Parathyroid adenoma (tissue), 2 donors: ENCODE data around the gene CNTNAP1.

Source experiments
- H2AFZ ChIP-seq: fragments of 300-600 bp; sonication (generic); one replicate; pipeline ENCODE4 v1.7.0; 2017; ENCODE audit warnings: antibody characterized with exemption, mild to moderate bottlenecking
- H3K27ac ChIP-seq: fragments of 300-600 bp; sonication (generic); one replicate; pipeline ENCODE4 v1.7.0; 2017
- H3K27me3 ChIP-seq: fragments of 300-600 bp; sonication (generic); one replicate; pipeline ENCODE4 v1.7.0; 2017; ENCODE audit warnings: low read length; ENCODE audit not compliant: control insufficient read depth, insufficient read depth
- H3K36me3 ChIP-seq: fragments of 300-600 bp; sonication (generic); one replicate; pipeline ENCODE4 v1.7.0; 2017; ENCODE audit warnings: low read length; ENCODE audit not compliant: control insufficient read depth, insufficient read depth
- H3K4me1 ChIP-seq: fragments of 300-600 bp; sonication (generic); one replicate; pipeline ENCODE4 v1.7.0; 2017; ENCODE audit warnings: control low read depth
- H3K4me2 ChIP-seq: fragments of 300-600 bp; sonication (generic); one replicate; pipeline ENCODE4 v1.7.0; 2017; ENCODE audit warnings: low read length
- H3K4me3 ChIP-seq: fragments of 300-600 bp; sonication (generic); one replicate; pipeline ENCODE4 v1.7.0; 2017; ENCODE audit warnings: low read depth, low read length
- H3K79me2 ChIP-seq: fragments of 300-600 bp; sonication (generic); one replicate; pipeline ENCODE4 v1.7.0; 2017; ENCODE audit warnings: control low read depth
- H3K9ac ChIP-seq: fragments of 300-600 bp; sonication (generic); one replicate; pipeline ENCODE4 v1.7.0; 2017; ENCODE audit warnings: mild to moderate bottlenecking
- H3K9me3 ChIP-seq: fragments of 300-600 bp; sonication (generic); one replicate; pipeline ENCODE4 v1.7.0; 2017; ENCODE audit warnings: low read length; ENCODE audit not compliant: control insufficient read depth
- CTCF ChIP-seq: fragments of 300-600 bp; sonication (generic); IDR thresholded peaks from one replicate; pipeline ENCODE4 v1.7.0; 2017; ENCODE audit warnings: antibody characterized with exemption, mild to moderate bottlenecking
- donor health status: primary hyperparathyroidism.

Gene CNTNAP1

GRCh38 chr17:42702446-42702845 is 20.1 kb downstream of the CNTNAP1 start:
- Histone ChIP-seq H3K27me3 (no peaks in the 10 kb centered on the region), H3K27ac (no peak overlapping the region), H2AFZ (no peak overlapping the region), H3K4me3 (no peak overlapping the region), H3K79me2 (peaks cover 2% of the 10 kb centered on the region), H3K9me3 (no peaks in the 10 kb centered on the region), H3K4me1 (no peaks in the 10 kb centered on the region), H3K9ac (no peak overlapping the region), H3K4me2 (no peak overlapping the region), H3K36me3 (no peaks in the 10 kb centered on the region)
- no peak for TF ChIP-seq CTCF

- no peak overlapping the region for H3K9ac ChIP-seq
- H3K27me3 ChIP-seq = no peaks in the 10 kb centered on the region
- no peak overlapping the region for H3K27ac ChIP-seq
- no peak for TF ChIP-seq CTCF
- H3K79me2 ChIP-seq = peaks cover 2% of the 10 kb centered on the region
- H3K4me1 ChIP-seq = no peaks in the 10 kb centered on the region
- no peak overlapping the region for H3K4me2 ChIP-seq
- H3K36me3 ChIP-seq = no peaks in the 10 kb centered on the region
- H3K9me3 ChIP-seq = no peaks in the 10 kb centered on the region
- H3K4me3 ChIP-seq = no peak overlapping the region
- no peak overlapping the region for H2AFZ ChIP-seq
Observed at GRCh38 chr17:42704490-42704836, 22.1 kb downstream of the CNTNAP1 start.

- Histone ChIP-seq H2AFZ (no peak overlapping the region), H3K36me3 (no peaks in the 10 kb centered on the region), H3K4me2 (no peak overlapping the region), H3K79me2 (peaks cover 2% of the 10 kb centered on the region), H3K27ac (no peak overlapping the region), H3K4me1 (no peaks in the 10 kb centered on the region), H3K9me3 (no peaks in the 10 kb centered on the region), H3K4me3 (no peak overlapping the region), H3K27me3 (no peaks in the 10 kb centered on the region), H3K9ac (no peak overlapping the region)
- no peak for TF ChIP-seq CTCF
Observed at GRCh38 chr17:42704837-42705494, 22.6 kb downstream of the CNTNAP1 start.

- H3K4me3 ChIP-seq = no peak overlapping the region
- H3K9ac ChIP-seq = no peak overlapping the region
- H3K9me3 ChIP-seq = no peaks in the 10 kb centered on the region
- H3K27me3 ChIP-seq = no peaks in the 10 kb centered on the region
- H2AFZ ChIP-seq = no peak overlapping the region
- TF ChIP-seq CTCF = no peak
- H3K79me2 ChIP-seq = peaks cover 2% of the 10 kb centered on the region
- no peak overlapping the region for H3K27ac ChIP-seq
- H3K36me3 ChIP-seq = no peaks in the 10 kb centered on the region
- no peaks in the 10 kb centered on the region for H3K4me1 ChIP-seq
- no peak overlapping the region for H3K4me2 ChIP-seq
Observed at GRCh38 chr17:42706732-42707131, 24.4 kb downstream of the CNTNAP1 start.

- Histone ChIP-seq H3K9me3 (no peaks in the 10 kb centered on the region), H3K4me3 (no peak overlapping the region), H3K27me3 (no peaks in the 10 kb centered on the region), H3K36me3 (no peaks in the 10 kb centered on the region), H2AFZ (no peak overlapping the region), H3K9ac (no peak overlapping the region), H3K4me1 (no peaks in the 10 kb centered on the region), H3K79me2 (peaks cover 2% of the 10 kb centered on the region), H3K4me2 (no peak overlapping the region), H3K27ac (no peak overlapping the region)
- TF ChIP-seq CTCF = no peak
Observed at GRCh38 chr17:42708588-42708987, 26.3 kb downstream of the CNTNAP1 start.
